ENCODE data around the gene TMEM59L.

Gene TMEM59L

DNA sequence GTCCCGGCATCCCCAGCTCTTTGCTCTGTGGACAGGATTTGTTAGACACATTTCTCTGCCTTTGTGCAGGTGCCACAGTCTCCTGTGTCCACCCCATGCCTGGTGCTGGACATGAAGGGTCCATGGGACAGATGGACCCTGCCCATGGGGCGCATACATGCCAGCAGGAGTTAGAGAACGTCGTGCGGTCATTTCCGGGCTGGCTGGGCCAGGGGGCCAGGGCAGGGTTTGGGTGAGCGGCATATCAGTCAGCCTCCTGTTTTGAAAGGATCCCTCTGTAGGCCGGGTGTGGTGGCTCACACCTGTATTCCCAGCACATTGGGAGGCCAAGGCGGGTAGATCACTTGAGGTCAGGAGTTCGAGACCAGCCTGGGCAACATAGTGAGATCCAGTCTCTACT is 35.1 kb downstream of the TMEM59L start:
- DNase-seq (ENCODE audit: insufficient read length) (no peak), FAIRE-seq (no peak)
- TF ChIP-seq POLR2AphosphoS5 (IDR thresholded peaks at IDR 0.05; ENCODE audit: low read depth, low read length), result no peak
- TF ChIP-seq POLR2A (IDR thresholded peaks at IDR 0.05; ENCODE audit: low read depth, low read length), result no peak
- TF ChIP-seq TAF1 (IDR thresholded peaks at IDR 0.05; ENCODE audit: borderline replicate concordance, low read depth, low read length), result no peak

DNA sequence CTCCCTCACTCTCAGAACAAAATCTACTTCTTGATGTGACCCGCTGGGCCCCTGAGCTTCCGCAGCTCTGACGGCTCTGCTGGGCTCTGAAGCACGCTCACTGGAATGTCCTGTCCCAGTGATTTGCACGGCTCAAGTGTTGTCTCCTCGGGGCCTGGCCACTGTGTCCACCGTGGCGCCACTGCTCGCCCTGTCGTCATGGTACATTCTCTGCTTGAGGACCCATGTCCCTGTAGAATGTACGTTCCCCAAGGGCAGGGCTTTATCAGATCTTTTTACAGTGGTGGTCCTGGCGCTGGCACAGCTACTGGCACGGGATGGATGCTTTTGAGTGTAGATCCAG is 36.3 kb downstream of the TMEM59L start:
- no peak for FAIRE-seq
- TF ChIP-seq TAF1 (IDR thresholded peaks at IDR 0.05; ENCODE audit: borderline replicate concordance, low read depth, low read length), result no peak
- TF ChIP-seq POLR2A (IDR thresholded peaks at IDR 0.05; ENCODE audit: low read depth, low read length), result no peak
- TF ChIP-seq POLR2AphosphoS5 (IDR thresholded peaks at IDR 0.05; ENCODE audit: low read depth, low read length), result no peak
- no peak for DNase-seq (ENCODE audit: insufficient read length)

GRCh38 chr19:18649371-18650020 is 36.8 kb downstream of the TMEM59L start:
- DNase-seq (ENCODE audit: insufficient read length) (no peak), FAIRE-seq (peak; percentile 58)
- TF ChIP-seq TAF1 (IDR thresholded peaks at IDR 0.05; ENCODE audit: borderline replicate concordance, low read depth, low read length), result no peak
- TF ChIP-seq POLR2A (IDR thresholded peaks at IDR 0.05; ENCODE audit: low read depth, low read length), result no peak
- no peak for TF ChIP-seq POLR2AphosphoS5 (IDR thresholded peaks at IDR 0.05; ENCODE audit: low read depth, low read length)

GRCh38 chr19:18650021-18650390 is 37.3 kb downstream of the TMEM59L start:
- DNase-seq (ENCODE audit: insufficient read length), result no peak
- no peak for FAIRE-seq
- no peak for TF ChIP-seq POLR2AphosphoS5 (IDR thresholded peaks at IDR 0.05; ENCODE audit: low read depth, low read length)
- TF ChIP-seq TAF1 (IDR thresholded peaks at IDR 0.05; ENCODE audit: borderline replicate concordance, low read depth, low read length), result no peak
- no peak for TF ChIP-seq POLR2A (IDR thresholded peaks at IDR 0.05; ENCODE audit: low read depth, low read length)

DNA sequence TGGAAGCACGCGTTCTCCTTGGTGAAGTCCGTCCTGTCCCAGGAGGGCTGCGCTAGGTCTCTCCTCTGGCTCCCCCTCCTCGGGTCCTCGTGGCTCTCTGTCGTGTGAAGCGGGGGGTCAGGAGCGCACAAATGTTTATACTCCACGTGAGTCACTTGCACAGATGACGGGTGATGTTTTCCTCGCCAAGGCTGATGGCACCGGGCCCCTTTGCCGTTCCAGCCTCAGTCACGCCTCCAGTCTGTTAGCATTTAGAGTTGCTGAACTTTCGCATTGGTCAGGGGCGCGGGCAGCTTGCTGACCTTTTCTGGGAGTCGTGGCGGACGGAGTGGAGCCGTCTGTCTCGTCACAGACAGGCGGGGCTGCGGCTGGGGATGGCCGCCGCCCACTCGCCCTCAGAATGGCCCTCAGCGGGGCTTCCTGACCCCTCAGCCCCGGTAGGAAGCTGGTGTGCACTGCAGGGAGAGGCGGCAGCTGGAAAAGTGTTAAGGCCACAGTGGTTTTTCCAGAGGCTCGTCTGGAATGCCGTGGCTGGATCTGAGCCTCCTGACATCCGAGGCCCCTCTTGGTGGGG is 37.9 kb downstream of the TMEM59L start:
- no peak for TF ChIP-seq POLR2A (IDR thresholded peaks at IDR 0.05; ENCODE audit: low read depth, low read length)
- no peak for FAIRE-seq
- no peak for DNase-seq (ENCODE audit: insufficient read length)

- FAIRE-seq (no peak), DNase-seq (ENCODE audit: insufficient read length) (no peak)
- TF ChIP-seq POLR2AphosphoS5 (IDR thresholded peaks at IDR 0.05; ENCODE audit: low read depth, low read length), result no peak
- TF ChIP-seq TAF1 (IDR thresholded peaks at IDR 0.05; ENCODE audit: borderline replicate concordance, low read depth, low read length), result no peak
- no peak for TF ChIP-seq POLR2A (IDR thresholded peaks at IDR 0.05; ENCODE audit: low read depth, low read length)
Measured at GRCh38 chr19:18651300-18651699, 38.6 kb downstream of the TMEM59L start.

- FAIRE-seq, result no peak
- DNase-seq (ENCODE audit: insufficient read length), result no peak
- TF ChIP-seq POLR2A (IDR thresholded peaks at IDR 0.05; ENCODE audit: low read depth, low read length) (no peak), POLR2AphosphoS5 (IDR thresholded peaks at IDR 0.05; ENCODE audit: low read depth, low read length) (no peak), TAF1 (IDR thresholded peaks at IDR 0.05; ENCODE audit: borderline replicate concordance, low read depth, low read length) (no peak)
Measured at GRCh38 chr19:18651733-18652132, 39.1 kb downstream of the TMEM59L start.

DNA sequence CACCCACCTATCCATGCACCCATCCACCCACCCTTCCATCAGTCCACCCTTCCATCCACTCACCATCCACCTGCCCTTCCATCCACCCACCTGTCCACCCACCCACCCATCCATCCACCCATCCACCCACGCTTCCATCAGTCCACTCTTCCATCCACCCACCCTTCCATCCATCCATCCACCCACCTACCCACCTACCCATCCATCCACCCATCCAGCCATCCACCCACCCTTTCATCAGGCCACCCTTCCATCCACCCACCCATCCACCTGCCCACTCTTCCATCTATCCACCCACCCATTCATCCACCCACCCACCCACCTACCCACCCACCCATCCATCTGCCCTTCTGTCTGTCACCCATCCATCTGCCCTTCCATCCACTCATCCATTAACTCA is 41.2 kb downstream of the TMEM59L start:
- no peak for FAIRE-seq
- TF ChIP-seq TAF1 (IDR thresholded peaks at IDR 0.05; ENCODE audit: borderline replicate concordance, low read depth, low read length) (no peak), POLR2AphosphoS5 (IDR thresholded peaks at IDR 0.05; ENCODE audit: low read depth, low read length) (no peak), POLR2A (IDR thresholded peaks at IDR 0.05; ENCODE audit: low read depth, low read length) (no peak)
- no peak for DNase-seq (ENCODE audit: insufficient read length)

DNA sequence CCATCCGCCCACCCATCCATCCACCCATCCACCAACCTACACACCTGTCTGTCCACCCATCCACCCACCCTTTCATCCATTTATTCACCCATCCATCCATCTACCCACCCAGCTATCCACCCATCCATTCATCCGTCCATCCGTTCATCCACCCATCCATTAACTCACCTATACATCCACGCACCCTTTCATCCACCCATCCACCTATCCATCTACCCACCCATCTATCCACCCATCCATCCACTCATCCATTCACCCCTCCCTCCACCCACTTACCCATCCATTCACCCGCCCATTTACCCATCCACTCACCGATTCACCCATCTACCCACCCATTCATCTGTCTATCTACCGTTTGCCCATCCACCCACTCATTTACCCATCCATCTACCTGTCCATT is 41.8 kb downstream of the TMEM59L start:
- no peak for FAIRE-seq
- no peak for DNase-seq (ENCODE audit: insufficient read length)
- no peak for TF ChIP-seq POLR2AphosphoS5 (IDR thresholded peaks at IDR 0.05; ENCODE audit: low read depth, low read length)
- no peak for TF ChIP-seq POLR2A (IDR thresholded peaks at IDR 0.05; ENCODE audit: low read depth, low read length)
- TF ChIP-seq TAF1 (IDR thresholded peaks at IDR 0.05; ENCODE audit: borderline replicate concordance, low read depth, low read length), result no peak

- DNase-seq (ENCODE audit: insufficient read length) (no peak), FAIRE-seq (no peak)
- TF ChIP-seq TAF1 (IDR thresholded peaks at IDR 0.05; ENCODE audit: borderline replicate concordance, low read depth, low read length) (no peak), POLR2A (IDR thresholded peaks at IDR 0.05; ENCODE audit: low read depth, low read length) (no peak), POLR2AphosphoS5 (IDR thresholded peaks at IDR 0.05; ENCODE audit: low read depth, low read length) (no peak)
Measured at GRCh38 chr19:18655173-18655844, 42.6 kb downstream of the TMEM59L start.

DNA sequence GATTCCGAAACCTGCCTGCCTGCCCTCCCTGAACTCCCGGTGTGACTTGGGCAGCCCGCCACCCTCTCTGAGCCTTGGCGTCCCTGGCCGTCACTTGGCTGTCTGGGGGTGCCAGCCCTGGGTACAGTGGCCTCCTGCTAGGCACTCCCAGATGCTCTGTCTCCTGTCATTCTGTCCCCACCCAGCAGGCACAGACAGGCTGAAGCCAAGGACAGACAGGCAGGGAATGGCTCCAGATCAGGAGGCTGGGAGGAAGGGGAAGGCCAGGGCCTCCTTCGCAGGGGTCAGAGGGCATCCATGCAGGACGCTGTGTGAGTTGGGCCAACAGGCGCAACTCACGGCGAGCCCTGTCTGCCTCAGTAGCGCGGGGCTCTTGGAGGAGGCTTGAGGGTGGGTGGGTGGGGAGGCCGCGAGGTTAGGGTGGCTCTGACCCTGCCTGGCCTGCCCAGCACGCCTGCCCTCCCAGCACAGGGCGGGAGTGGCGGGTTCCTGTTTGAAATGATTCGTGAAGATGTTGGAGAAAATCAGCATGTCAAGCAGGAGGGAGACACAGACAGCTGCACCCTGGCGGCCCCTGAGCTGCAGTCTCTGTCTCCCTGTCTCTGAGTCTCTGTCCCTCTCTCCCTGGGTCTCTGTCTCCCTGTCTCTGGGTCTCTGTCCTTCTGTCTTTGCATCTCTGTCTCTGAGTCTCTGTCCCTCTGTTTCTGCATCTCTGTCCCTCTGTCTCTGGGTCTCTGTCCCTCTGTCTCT is 43.8 kb downstream of the TMEM59L start:
- DNase-seq (ENCODE audit: insufficient read length), result no peak
- FAIRE-seq, result no peak
- TF ChIP-seq POLR2AphosphoS5 (IDR thresholded peaks at IDR 0.05; ENCODE audit: low read depth, low read length) (no peak), POLR2A (IDR thresholded peaks at IDR 0.05; ENCODE audit: low read depth, low read length) (no peak), TAF1 (IDR thresholded peaks at IDR 0.05; ENCODE audit: borderline replicate concordance, low read depth, low read length) (no peak)
